ENCODE data around the gene RFNG.

RFNG gene

GRCh38 chr17:82023447-82024241 lies 28.0 kb downstream of the RFNG start:
- peak; percentile 62 for DNase-seq

- peak; percentile 100 for DNase-seq
These were observed 28.6 kb downstream of the RFNG start, which contains the start of gene LRRC45 for GRCh38 chr17:82022981-82023446. LRRC45 (plus strand) TSS chr17:82023305; CDS start chr17:82023644, 339 bp downstream.

- peak; percentile 30 for DNase-seq
These were observed 29.2 kb downstream of the RFNG start, which contains the start of gene CENPX for GRCh38 chr17:82022310-82022980. CENPX (minus strand) TSS chr17:82022878; CDS start chr17:82022861, 17 bp downstream.

- DNase-seq = no peak
These were observed 29.7 kb downstream of the RFNG start for GRCh38 chr17:82021900-82022309.

GRCh38 chr17:82021107-82021899 lies 30.3 kb downstream of the RFNG start:
- DNase-seq = peak; percentile 38

- no peak for DNase-seq
These were observed 31.0 kb downstream of the RFNG start for GRCh38 chr17:82020572-82021106.

GRCh38 chr17:82019690-82020571 lies 31.7 kb downstream of the RFNG start:
- DNase-seq = peak; percentile 32

GRCh38 chr17:82018989-82019689 lies 32.5 kb downstream of the RFNG start:
- no peak for DNase-seq

- DNase-seq = peak; percentile 77
These were observed 33.2 kb downstream of the RFNG start for GRCh38 chr17:82018152-82018988.

- no peak for DNase-seq
These were observed 33.9 kb downstream of the RFNG start for GRCh38 chr17:82017612-82018151.

- DNase-seq = no peak
These were observed 34.6 kb downstream of the RFNG start for GRCh38 chr17:82016875-82017459.

GRCh38 chr17:82016061-82016874 lies 35.3 kb downstream of the RFNG start:
- DNase-seq = no peak

GRCh38 chr17:82015311-82015971 lies 36.2 kb downstream of the RFNG start:
- no peak for DNase-seq

- no peak for DNase-seq
These were observed 36.7 kb downstream of the RFNG start for GRCh38 chr17:82014971-82015310.

- DNase-seq = no peak
These were observed 37.2 kb downstream of the RFNG start for GRCh38 chr17:82014432-82014831.

GRCh38 chr17:82013772-82014321 lies 37.8 kb downstream of the RFNG start:
- no peak for DNase-seq

- DNase-seq = no peak
These were observed 38.3 kb downstream of the RFNG start for GRCh38 chr17:82013341-82013740.

Measured in NCI-H146 (cell line).